ENCODE data around the gene PASK.

PASK gene

GRCh38 chr2:241142593-241142992 is 6.7 kb downstream of the PASK start:
- no peak for DNase-seq

GRCh38 chr2:241142063-241142462 is 7.2 kb downstream of the PASK start:
- no peak for DNase-seq

DNA sequence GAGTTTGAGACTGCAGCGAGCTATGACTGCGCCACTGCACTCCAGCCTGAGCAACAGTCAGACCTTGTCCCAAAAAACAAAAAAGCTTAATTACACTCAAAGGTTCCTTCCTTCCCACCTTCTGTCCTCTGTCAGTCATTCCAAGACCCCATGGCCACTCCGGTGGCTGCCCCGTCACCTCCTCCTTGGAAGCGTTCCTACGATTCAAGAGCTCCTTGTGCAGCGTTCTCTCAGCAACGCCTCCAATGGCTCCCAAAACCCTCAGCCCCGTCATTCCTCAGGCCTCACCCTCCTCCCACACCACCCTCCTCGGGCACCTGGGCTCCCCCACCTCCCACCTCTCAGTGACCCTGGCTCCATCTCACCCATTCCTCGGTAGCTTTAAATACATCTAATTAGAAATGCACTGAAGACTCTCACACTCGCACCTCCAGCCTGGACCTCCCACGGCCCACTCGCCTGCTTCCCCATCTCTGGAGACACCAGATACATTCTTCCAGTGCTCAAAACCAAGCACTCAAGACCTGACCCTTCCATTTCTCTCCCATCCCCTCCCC is 8.0 kb downstream of the PASK start:
- no peak for DNase-seq

DNA sequence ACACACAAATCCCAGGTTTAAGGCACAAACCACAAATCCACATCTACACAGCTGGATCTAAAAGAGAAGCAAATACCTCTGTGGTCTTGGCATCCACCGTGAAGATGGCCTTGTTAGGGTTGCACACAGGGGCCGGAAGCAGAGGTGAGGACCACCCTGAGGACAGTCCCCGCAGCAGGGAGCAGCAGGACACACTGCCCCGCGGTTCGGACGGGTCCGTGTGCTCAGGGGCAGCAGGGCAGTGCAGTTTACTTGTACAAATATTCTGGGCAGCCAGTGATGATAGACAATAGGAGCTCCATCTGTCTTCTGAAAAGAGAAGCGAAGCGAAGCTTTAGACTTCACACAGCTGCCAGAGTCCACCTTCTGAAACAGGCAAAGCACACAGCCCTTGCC is 8.8 kb downstream of the PASK start:
- DNase-seq, result no peak

- no peak for DNase-seq
These were observed 9.5 kb downstream of the PASK start for GRCh38 chr2:241139531-241140444.

DNA sequence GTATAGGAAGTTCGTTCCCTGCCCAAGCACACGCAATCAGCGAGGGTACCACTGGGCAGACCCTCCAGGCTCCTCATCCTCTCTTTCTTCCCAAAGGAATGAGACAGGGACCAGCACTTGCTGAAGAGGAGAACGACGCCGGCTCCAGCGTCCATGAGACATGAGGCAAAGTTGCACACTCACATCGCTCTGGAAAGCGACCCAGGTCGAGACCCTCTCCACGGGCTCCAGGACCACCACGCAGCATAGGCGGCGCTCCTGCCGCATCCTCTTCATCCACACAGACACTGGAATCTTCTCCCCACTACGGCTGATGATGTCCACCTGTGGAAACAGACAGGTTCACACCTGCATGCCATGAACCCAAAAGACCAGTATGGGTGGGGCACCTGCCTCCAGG is 10.8 kb downstream of the PASK start:
- no peak for DNase-seq

- DNase-seq, result no peak
These were observed 11.7 kb downstream of the PASK start for GRCh38 chr2:241137276-241138190.

GRCh38 chr2:241136661-241137260 is 12.5 kb downstream of the PASK start:
- DNase-seq, result no peak

GRCh38 chr2:241136191-241136590 is 13.1 kb downstream of the PASK start:
- no peak for DNase-seq

DNA sequence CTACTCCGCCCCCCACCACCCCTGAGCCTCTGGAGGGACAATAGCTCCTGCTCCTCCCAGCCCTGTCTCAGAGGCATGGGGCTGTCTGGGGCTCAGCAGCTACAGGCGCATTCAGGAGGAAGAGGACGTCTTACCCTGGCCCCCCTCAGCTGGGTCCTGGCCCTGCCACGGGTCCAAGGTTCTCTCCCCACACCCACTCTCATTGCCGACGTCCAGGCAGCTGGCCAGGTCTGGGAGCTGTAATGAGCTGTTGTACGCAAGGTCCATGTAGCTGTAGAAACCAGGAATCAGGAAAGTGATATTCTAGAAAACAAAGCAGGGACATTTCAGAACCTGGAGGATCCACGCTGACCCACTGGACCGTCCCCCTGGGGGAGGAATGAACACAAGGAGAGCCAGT is 13.5 kb downstream of the PASK start:
- no peak for DNase-seq

- no peak for DNase-seq
These were observed 14.6 kb downstream of the PASK start for GRCh38 chr2:241134711-241135110.

GRCh38 chr2:241133436-241133820 is 15.8 kb downstream of the PASK start:
- DNase-seq, result no peak

- DNase-seq, result no peak
These were observed 16.5 kb downstream of the PASK start for GRCh38 chr2:241132538-241133435.

GRCh38 chr2:241131531-241131930 is 17.7 kb downstream of the PASK start:
- no peak for DNase-seq

DNA sequence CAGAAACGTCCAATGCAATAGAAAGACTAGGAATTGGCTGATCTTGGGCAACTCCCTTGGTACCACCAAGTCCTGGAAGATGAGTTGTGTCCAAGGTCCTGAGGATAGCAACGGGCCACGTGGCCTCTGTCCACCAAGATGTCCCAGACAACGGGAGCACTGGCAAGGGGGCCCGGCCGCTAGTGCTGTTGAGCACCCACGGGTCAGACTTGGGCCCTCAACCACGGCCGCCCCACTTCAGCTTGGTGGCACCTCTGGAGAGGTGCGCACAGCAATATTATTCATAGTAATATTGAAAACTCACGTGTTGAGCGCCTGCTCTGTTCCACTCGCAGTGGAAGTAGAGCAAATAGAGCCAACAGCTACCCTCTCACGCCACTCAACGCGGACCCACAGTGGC is 19.0 kb downstream of the PASK start:
- no peak for DNase-seq

DNA sequence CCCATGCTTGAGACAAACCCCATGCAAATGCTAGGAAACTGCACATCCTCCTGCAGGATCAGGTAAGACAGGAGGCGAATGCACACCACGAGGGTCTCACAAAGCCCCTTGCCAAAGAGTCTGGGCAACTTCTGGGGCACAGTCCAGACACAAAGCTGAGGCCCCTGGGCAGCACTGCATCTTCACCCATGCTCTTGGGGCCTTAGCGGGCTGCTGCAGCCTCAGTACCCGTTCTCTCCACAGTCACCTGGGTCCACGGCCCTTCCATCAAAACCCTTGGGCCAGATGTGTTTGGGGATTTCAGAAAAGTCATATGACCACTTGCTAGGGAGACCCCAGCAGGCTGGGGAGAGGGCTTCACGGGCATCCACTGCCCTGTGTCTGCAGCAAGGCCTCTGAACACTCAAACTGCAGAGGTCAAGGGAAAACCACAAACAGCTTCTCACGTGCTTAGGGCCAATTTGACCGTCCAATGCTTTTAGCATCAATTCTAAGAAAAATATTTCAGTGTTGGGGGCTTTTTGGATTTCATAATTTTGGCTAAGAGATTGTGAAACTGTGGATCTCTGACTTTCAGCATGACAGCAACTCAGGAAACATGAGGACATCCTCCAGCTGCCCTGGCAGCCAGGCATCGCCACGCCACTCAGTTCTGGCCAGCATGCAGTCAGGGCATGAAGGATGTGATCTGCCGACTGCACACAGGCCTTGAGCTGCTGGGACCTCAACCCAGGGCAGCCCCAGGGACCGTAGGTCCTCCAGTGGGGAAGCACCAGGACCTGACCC is 20.0 kb downstream of the PASK start:
- DNase-seq, result no peak

- DNase-seq, result no peak
These were observed 21.0 kb downstream of the PASK start for GRCh38 chr2:241128266-241128665.

DNA sequence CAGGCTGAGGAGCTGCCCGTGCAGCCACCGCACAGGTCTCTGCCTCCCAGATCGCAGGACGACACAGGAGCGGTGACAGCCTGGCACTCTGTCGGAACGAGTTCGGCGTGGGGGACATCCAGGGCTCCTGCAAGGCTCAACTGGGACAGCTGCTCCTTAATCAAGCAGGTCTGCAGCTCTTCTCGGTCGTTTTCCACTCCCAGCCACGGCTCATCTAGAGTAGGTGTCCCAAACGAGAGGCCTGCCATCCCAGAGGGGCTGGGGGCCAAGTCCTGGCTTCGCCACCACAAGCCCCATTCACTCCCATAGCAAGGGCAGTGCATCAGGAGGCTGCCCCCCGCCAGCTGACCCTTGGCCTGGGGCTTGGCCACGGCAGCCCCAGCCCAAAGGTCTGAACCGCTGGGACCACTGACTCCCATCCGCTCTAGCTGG is 22.5 kb downstream of the PASK start:
- no peak for DNase-seq

GRCh38 chr2:241126201-241126611 is 23.1 kb downstream of the PASK start:
- no peak for DNase-seq

DNA sequence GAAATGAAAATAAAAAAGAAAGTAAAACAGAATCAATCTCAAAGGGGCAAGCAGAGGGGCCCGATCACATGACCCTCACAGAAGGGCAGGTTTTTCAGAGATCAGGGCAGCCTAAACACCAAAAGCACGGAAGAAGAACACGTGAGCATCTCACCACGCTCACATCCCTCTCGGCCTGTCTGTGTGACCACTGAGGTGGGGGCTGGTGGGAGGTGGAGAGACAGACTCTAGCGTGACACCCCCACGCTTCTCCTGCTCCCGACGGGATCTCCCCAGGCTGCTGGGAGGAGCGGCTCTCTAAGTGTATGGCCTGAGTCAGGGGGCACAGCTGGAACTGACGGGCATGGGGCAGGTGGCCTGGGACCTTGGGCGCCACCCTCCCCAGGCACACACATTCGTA is 23.6 kb downstream of the PASK start:
- no peak for DNase-seq

All from activated CD4-positive, alpha-beta T cell treated with anti-CD3 and anti-CD28 coated beads for 1 hour (primary cell).